IPS-15b (cell line): ENCODE measurements around the gene IQUB.
A peak's percentile ranks its signal among the peaks of the same experiment; 100 is the strongest.
"Not testable (repeated sequence)": the region's sequence is repeated elsewhere in the genome, so short reads cannot be mapped to it uniquely, and the experiment has no call there.

Experiments used
- H3K27me3 ChIP-seq: one replicate; pipeline ENCODE4 v1.6.1; 2013; ENCODE audit warnings: low read length; ENCODE audit not compliant: control insufficient read depth, insufficient read depth
- H3K36me3 ChIP-seq: one replicate; pipeline ENCODE4 v1.6.1; 2013; ENCODE audit warnings: low read length; ENCODE audit not compliant: control insufficient read depth, insufficient read depth
- H3K4me1 ChIP-seq: one replicate; pipeline ENCODE4 v1.6.1; 2013; ENCODE audit warnings: mild to moderate bottlenecking, low read length; ENCODE audit not compliant: control insufficient read depth, insufficient read depth
- H3K4me3 ChIP-seq: one replicate; pipeline ENCODE4 v1.5.1; 2013; ENCODE audit warnings: low read depth, low read length
- H3K9ac ChIP-seq: one replicate; pipeline ENCODE4 v1.6.1; 2013; ENCODE audit warnings: low read depth, mild to moderate bottlenecking, low read length
- H3K9me3 ChIP-seq: one replicate; pipeline ENCODE4 v1.6.1; 2013; ENCODE audit warnings: mild to moderate bottlenecking, low read length; ENCODE audit not compliant: control insufficient read depth, insufficient read depth

IQUB gene

DNA sequence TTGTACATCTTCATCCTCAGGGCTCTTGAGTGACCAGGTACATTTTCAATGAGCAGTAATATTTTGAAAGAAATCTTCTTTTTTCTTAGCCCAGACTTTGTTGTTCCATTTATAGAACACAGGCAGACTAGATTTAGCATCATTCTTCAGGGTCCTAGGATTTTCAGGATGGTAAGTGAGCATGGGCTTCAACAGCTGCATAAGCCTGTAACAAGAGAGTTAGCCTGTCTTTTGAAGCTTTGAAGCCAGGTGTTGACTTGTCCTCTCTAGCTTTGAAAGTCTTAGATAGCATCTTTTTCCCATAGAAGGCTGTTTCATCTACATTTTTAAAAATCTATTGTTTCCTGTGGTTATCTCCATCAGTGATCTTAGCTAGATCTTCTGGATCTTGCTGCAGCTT is 27.7 kb upstream of the IQUB start:
- Histone ChIP-seq H3K9me3 (no peaks in the 10 kb centered on the region), H3K36me3 (no peaks in the 10 kb centered on the region), H3K27me3 (no peaks in the 10 kb centered on the region), H3K4me3 (no peak overlapping the region), H3K4me1 (no peaks in the 10 kb centered on the region), H3K9ac (no peak overlapping the region)

DNA sequence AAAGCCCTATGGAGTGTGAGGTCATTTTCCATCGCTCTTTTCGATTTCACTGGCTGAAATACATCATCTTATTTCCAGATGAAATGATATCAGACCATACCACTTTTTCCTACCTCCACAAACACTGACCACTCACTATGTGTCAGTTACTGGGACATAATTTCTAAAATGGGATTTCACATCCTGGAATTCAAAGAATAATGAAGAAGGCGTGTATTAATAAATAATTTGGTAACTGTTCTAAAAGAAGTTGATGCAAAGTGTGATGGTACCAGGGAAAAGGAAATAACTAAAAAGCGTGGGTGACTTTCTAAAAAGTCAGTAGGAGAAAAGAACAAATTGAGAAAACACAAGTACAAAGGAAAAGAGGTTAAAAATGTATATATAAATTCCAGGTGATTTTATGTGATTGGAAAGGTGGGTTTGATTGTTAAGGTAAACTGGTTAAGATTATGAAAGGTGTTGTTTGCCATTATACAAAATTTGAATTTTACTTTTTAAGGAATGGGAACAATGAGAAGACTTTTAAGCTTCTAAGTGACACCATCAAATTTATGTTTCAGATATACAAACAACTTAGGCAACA is 24.0 kb upstream of the IQUB start:
- Histone ChIP-seq H3K4me1 (no peaks in the 10 kb centered on the region), H3K36me3 (no peaks in the 10 kb centered on the region), H3K4me3 (peak overlapping the region; percentile 66), H3K9ac (peak overlapping the region; percentile 50), H3K27me3 (no peaks in the 10 kb centered on the region), H3K9me3 (no peaks in the 10 kb centered on the region)

- peak within 1 kb of the TSS; percentile 68 for H3K9ac ChIP-seq
- H3K4me1 ChIP-seq, result no peaks in the 10 kb centered on the region
- no peaks in the 10 kb centered on the region for H3K9me3 ChIP-seq
- H3K4me3 ChIP-seq, result peak within 1 kb of the TSS; percentile 96
- no peaks in the 10 kb centered on the region for H3K36me3 ChIP-seq
- H3K27me3 ChIP-seq, result no peaks in the 10 kb centered on the region
Measured at GRCh38 chr7:123557398-123558288, 23.2 kb upstream of the IQUB start, which contains the start of gene NDUFA5. Gene NDUFA5 (minus strand): TSS chr7:123557818. CDS start chr7:123557795, 23 bp downstream.

DNA sequence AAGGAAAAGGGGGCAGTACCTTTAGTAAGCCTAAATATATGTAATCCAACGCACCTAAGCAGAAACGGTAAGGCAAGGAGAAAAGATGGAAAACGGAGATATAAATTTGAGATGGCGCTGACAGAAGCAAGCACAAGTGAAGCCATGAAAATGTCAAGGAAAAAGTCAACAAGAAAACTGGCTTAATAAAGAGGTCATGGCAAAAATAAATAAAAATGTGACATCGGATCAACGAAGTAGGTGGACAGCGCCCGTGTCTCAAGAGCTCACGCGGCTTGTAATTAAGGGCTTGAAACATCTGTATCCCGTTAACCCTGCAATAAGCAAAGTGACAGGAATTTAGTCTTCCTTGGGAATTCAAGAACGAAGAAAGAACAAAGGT is 22.6 kb upstream of the IQUB start:
- Histone ChIP-seq H3K9me3 (no peaks in the 10 kb centered on the region), H3K4me3 (peak overlapping the region; percentile 96), H3K27me3 (no peaks in the 10 kb centered on the region), H3K9ac (peak overlapping the region; percentile 68), H3K4me1 (no peaks in the 10 kb centered on the region), H3K36me3 (no peaks in the 10 kb centered on the region)

GRCh38 chr7:123555484-123555883 is 21.1 kb upstream of the IQUB start:
- Histone ChIP-seq H3K4me3 (no peak overlapping the region), H3K4me1 (no peaks in the 10 kb centered on the region), H3K36me3 (no peaks in the 10 kb centered on the region), H3K9ac (no peak overlapping the region), H3K9me3 (no peaks in the 10 kb centered on the region), H3K27me3 (no peaks in the 10 kb centered on the region)

- Histone ChIP-seq H3K9me3 (no peaks in the 10 kb centered on the region), H3K27me3 (no peaks in the 10 kb centered on the region), H3K4me3 (no peak overlapping the region), H3K9ac (no peak overlapping the region), H3K4me1 (no peaks in the 10 kb centered on the region), H3K36me3 (no peaks in the 10 kb centered on the region)
Measured at GRCh38 chr7:123553159-123553558, 18.8 kb upstream of the IQUB start.

- Histone ChIP-seq H3K9me3 (no peaks in the 10 kb centered on the region), H3K9ac (no peak overlapping the region), H3K36me3 (no peaks in the 10 kb centered on the region), H3K4me1 (no peaks in the 10 kb centered on the region), H3K4me3 (no peak overlapping the region), H3K27me3 (no peaks in the 10 kb centered on the region)
Measured at GRCh38 chr7:123552641-123553040, 18.2 kb upstream of the IQUB start.

- not testable (repeated sequence) for H3K9ac ChIP-seq, H3K9me3 ChIP-seq, H3K4me1 ChIP-seq, H3K36me3 ChIP-seq, H3K27me3 ChIP-seq, H3K4me3 ChIP-seq
Measured at GRCh38 chr7:123552134-123552533, 17.7 kb upstream of the IQUB start.

DNA sequence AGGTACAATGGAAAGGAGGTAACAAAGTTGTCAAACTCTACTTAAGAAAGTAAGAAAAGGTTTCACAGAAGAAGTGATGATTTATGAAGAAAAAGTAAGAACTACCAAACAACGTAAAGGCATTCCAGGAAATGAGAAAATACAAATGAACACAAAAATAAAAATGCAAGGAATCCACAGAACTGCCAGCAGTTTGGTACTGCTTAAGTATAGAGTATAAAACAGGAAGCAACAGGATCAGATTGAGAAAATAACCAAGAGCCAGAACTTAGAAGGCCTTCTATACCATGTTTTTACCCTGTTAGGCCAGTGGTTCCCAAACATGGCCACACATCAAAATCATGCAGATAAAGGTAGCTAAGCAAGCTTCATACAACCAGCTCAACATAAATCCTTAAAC is 14.0 kb upstream of the IQUB start:
- H3K9ac ChIP-seq, result no peak overlapping the region
- no peaks in the 10 kb centered on the region for H3K36me3 ChIP-seq
- no peaks in the 10 kb centered on the region for H3K4me1 ChIP-seq
- no peak overlapping the region for H3K4me3 ChIP-seq
- no peaks in the 10 kb centered on the region for H3K9me3 ChIP-seq
- no peaks in the 10 kb centered on the region for H3K27me3 ChIP-seq

GRCh38 chr7:123539871-123540270 is 5.5 kb upstream of the IQUB start:
- H3K9me3 ChIP-seq, result no peaks in the 10 kb centered on the region
- no peak overlapping the region for H3K9ac ChIP-seq
- H3K4me3 ChIP-seq, result no peak overlapping the region
- no peaks in the 10 kb centered on the region for H3K27me3 ChIP-seq
- no peaks in the 10 kb centered on the region for H3K36me3 ChIP-seq
- H3K4me1 ChIP-seq, result no peaks in the 10 kb centered on the region

DNA sequence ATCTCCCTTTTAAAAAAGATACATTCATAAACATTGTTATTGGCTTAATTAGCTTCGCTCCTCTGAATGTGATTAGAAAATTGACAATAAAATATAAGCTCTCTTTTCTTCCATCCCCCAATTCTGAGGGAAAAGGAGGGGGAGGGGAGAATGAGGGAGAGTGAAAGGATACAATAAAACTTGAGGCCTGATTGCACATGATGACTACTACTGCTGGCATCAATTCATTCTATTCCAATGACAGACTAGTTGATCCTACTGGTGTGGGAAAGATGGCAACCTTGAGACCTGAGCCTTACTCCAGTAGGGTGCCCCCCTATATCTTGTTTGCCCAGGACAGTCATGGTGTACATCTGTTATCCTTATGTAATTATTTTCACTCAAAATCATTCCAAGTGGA is 4.5 kb upstream of the IQUB start:
- Histone ChIP-seq H3K27me3 (peaks cover 2% of the 10 kb centered on the region), H3K4me1 (no peaks in the 10 kb centered on the region), H3K9ac (no peak overlapping the region), H3K36me3 (no peaks in the 10 kb centered on the region), H3K9me3 (no peaks in the 10 kb centered on the region), H3K4me3 (no peak overlapping the region)

DNA sequence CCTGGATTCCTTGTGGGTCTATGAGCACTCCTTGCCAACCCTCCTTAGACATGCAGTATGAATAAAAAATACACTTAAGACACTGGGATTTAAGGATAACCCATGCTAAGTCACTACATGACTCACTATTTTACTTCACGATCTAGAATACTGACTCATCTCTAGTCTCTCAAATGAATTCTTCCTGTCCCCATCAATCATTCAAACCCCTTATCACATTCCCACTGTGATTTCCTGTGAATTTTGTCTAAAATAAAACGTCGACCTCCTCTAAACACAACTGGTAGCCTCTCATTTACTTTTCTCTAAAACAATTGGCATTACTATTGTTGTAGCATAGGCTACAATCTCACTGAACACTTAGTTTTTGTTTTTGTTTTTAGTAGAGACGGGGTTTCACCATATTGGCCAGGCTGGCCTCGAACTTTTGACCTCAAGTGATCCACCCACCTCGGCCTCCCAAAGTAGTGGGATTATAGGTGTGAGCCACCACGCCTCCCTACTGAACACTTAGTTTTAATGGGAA is 3.9 kb upstream of the IQUB start:
- Histone ChIP-seq H3K27me3 (peaks cover 9% of the 10 kb centered on the region), H3K9ac (no peak overlapping the region), H3K4me1 (peaks cover 1% of the 10 kb centered on the region), H3K4me3 (no peak overlapping the region), H3K36me3 (no peaks in the 10 kb centered on the region), H3K9me3 (no peaks in the 10 kb centered on the region)
